Right lung (tissue), 5 donors: Measurements from ENCODE around the gene RBMX. TPM values are rescaled to one million over a fixed set of nuclear protein-coding genes. Genes with fewer than 3 reads are reported as not detected.

Source experiments
- DNase-seq, 2 donors: peaks; one replicate each; pipeline ENCODE4 v3.0.0-alpha.2; 2013
- polyA plus RNA-seq, 5 donors: library from polyadenylated mRNA; unstranded; fragments of 120-200 nt; gene quantifications; one replicate each; pipeline versions ENCODE4 v1.2.1 to v1.2.3, GENCODE V29; 2013; ENCODE audit warnings: inconsistent platforms in 1 of 5, low replicate concordance in 1 of 5; ENCODE audit not compliant: insufficient read length in 5 of 5, insufficient read depth in 1 of 5

The RBMX gene
- polyA plus RNA-seq, 5 donors: 343 to 532 (median 456) TPM

GRCh38 chrX:136851526-136851925 lies 29.0 kb downstream of the RBMX start:
- DNase-seq: no peak

- peak in 1 of 2 donors; percentile 11 for DNase-seq
Observed at GRCh38 chrX:136850441-136851175, 29.9 kb downstream of the RBMX start.

DNA sequence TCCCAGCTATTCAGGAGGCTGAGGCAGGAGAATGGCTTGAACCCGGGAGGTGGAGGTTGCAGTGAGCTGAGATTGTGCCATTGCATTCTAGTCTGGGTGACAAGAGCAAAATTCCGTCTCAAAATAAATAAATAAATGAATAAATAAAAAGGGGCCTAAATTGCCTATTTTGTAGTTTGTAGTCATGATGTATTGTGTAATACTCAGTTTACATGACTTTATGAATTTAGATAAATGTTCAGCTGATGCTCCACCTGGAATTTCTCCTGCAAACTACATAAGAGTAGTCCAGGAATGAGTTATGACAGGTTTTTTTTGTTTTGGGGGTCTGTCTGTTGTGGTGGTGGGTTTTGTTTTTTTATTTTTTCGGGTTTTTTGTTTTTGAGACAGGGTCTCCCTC lies 31.1 kb downstream of the RBMX start:
- no peak for DNase-seq

DNA sequence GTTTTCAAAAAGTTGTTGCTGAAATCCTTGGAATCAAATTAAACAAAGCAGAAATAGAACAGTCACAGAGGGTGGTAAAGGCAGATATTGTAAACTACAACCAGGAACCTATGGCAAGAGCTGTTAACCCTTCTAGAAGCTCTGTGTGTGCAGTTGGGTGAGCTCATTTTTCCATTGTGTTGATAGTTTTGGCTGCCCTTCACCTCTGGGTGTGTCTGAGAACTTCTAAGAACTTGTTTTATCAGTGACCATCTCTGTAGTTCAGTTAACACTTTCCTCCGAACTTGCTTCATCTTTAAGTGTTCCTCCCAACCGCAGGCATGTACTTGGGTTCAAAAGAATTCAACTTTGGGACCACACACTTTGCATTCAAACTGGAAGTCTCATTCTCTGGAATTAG lies 32.7 kb downstream of the RBMX start:
- no peak for DNase-seq

- no peak for DNase-seq
Observed at GRCh38 chrX:136839196-136839595, 41.3 kb downstream of the RBMX start.

DNA sequence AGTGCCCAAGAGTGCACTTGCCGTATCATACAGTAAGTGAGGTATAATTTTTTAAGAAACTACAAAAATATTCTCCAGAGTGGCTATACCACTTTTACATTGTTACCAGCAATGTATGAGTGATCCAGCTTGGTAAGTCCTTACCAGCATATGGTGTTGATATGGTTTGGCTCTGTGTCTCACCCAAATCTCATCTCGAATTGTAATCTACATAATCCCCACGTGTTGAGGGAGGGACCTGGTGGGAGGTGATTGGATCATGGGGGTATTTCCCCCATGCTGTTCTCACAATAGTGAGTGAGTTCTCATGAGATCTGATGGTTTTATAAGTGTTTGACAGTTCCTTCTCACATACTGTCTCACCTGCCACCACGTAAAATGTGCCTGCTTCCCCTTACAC lies 44.8 kb downstream of the RBMX start:
- DNase-seq: no peak

DNA sequence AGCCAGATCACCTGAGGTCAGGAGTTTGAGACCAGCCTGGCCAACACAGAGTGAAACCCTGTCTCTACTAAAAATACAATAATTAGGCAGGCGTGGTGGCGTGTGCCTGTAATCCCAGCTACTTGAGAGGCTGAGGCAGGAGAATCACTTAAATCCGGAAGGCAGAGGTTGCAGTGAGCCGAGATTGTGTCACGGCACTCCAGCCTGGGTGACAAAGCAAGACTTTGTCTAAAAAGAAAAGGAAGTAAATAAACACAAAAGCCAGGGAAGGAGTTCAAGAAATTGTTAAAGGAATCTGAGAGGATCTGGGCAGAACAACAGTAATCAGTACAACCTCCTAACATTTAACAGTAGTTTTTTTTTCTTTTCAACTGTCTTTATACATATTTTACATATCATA lies 51.1 kb downstream of the RBMX start:
- DNase-seq: no peak

DNA sequence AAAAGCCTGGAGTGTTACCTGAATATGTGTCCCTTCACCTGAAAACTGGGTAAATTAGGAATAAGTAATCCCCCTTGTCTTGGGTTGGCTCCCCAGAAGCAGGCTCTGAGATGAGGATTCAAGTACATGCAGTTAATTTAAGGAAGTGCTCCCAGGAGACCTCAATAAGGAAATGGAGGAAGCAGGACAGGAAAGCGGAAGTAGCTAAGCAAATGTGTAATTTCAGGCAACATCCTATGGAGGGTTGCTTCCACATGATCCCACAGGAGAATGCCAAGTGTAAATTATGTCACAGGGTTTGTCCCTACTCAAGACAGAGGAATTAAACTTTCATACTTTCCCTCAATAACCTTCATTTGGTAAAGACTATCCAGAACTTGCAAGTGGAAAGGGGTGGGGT lies 51.7 kb downstream of the RBMX start:
- DNase-seq: no peak

- peak; percentile 68 to 74 for DNase-seq
Observed at GRCh38 chrX:136827026-136827425, 53.5 kb downstream of the RBMX start.

GRCh38 chrX:136825771-136826170 lies 54.8 kb downstream of the RBMX start:
- DNase-seq: no peak

Other genes with a start within 250 kb of the RBMX start
- gene CD40LG, start 232.6 kb downstream of the RBMX start, polyA plus RNA-seq: under 1 TPM; 0.12 to 0.26 (median 0.18) TPM
- 10 to 100 TPM; 14.5 to 23.7 (median 21.0) TPM for gene ARHGEF6, start 99.8 kb downstream of the RBMX start, polyA plus RNA-seq
- gene GPR101, start 153.3 kb upstream of the RBMX start, polyA plus RNA-seq: not detected